A673 (cell line): ENCODE measurements around the gene BTG4. TPM values are rescaled to one million over a fixed set of nuclear protein-coding genes. Genes with fewer than 3 reads are reported as not detected.
A peak's percentile ranks its signal among the peaks of the same experiment; 100 is the strongest.

Experiments used
- BruUV-seq: library from RNA; stranded (reverse); fragments of 400-500 nt; replicated peaks from 2 replicates; lab custom pipeline; 2021; lab: Mats Ljungman, UMichigan
- CTCF ChIA-PET: fragments of 300-600 bp; sonication (Branson Sonifier 250); formaldehyde crosslinking; loops from one replicate; lab custom pipeline; 2022; ENCODE audit warnings: antibody characterized with exemption; lab: Charles Lee
- POLR2A ChIA-PET: fragments of 300-600 bp; sonication (Branson Sonifier 250); formaldehyde crosslinking; loops from one replicate; lab custom pipeline; 2022; ENCODE audit warnings: antibody characterized with exemption; ENCODE audit not compliant: low non-redundant PET; lab: Charles Lee
- DNase-seq: peaks from one replicate; pipeline ENCODE4 v3.0.0-alpha.2; 2015; ENCODE audit warnings: low spot score
- H3K27ac ChIP-seq: fragments of 200-600 bp; sonication (generic); 2 replicates; pipeline ENCODE4 v1.5.1; 2016; ENCODE audit warnings: mixed run types, low read depth, mild to moderate bottlenecking, mixed read lengths, antibody characterized with exemption, low read length; ENCODE audit not compliant: poor library complexity, severe bottlenecking
- H3K27me3 ChIP-seq: fragments of 200-600 bp; sonication (generic); replicated peaks from 2 replicates; pipeline ENCODE4 v1.6.1; 2017; ENCODE audit warnings: mixed run types, low read depth, mild to moderate bottlenecking, mixed read lengths, antibody characterized with exemption, low read length; ENCODE audit not compliant: insufficient read depth, poor library complexity
- H3K36me3 ChIP-seq: fragments of 200-600 bp; sonication (generic); 2 replicates; pipeline ENCODE4 v1.6.1; 2016; ENCODE audit warnings: mixed run types, mild to moderate bottlenecking, mixed read lengths, antibody characterized with exemption, low read length; ENCODE audit not compliant: insufficient read depth, poor library complexity, severe bottlenecking
- H3K4me1 ChIP-seq: fragments of 200-600 bp; sonication (generic); 2 replicates; pipeline ENCODE4 v1.6.1; 2017; ENCODE audit warnings: mixed run types, mild to moderate bottlenecking, mixed read lengths, antibody characterized with exemption, low read length; ENCODE audit not compliant: insufficient read depth, poor library complexity, severe bottlenecking
- H3K4me3 ChIP-seq: fragments of 200-600 bp; sonication (generic); 2 replicates; pipeline ENCODE4 v1.5.1; 2016; ENCODE audit warnings: low read depth, mixed run types, mild to moderate bottlenecking, mixed read lengths, low read length; ENCODE audit not compliant: poor library complexity, severe bottlenecking
- H3K9me3 ChIP-seq: fragments of 200-600 bp; sonication (generic); 2 replicates; pipeline ENCODE4 v1.6.1; 2016; ENCODE audit warnings: mixed run types, low read depth, mild to moderate bottlenecking, mixed read lengths, antibody characterized with exemption, low read length; ENCODE audit not compliant: poor library complexity, severe bottlenecking
- EZH2 ChIP-seq: fragments of 200-600 bp; sonication (generic); IDR thresholded peaks from 2 replicates; pipeline ENCODE4 v1.6.1; 2017; ENCODE audit warnings: borderline replicate concordance, low read depth, mild to moderate bottlenecking, mixed read lengths, antibody characterized with exemption, low read length; ENCODE audit not compliant: poor library complexity, severe bottlenecking
- intact Hi-C: fragments of 100-400 bp; cut with micrococcal nuclease; formaldehyde crosslinking; loops from one replicate; pipeline ENCODE4 v1.10.0; 2022; ENCODE audit not compliant: unreplicated experiment
- total RNA-seq: library from RNA; stranded (reverse); gene quantifications from 2 replicates; pipeline ENCODE4 v1.2.3, GENCODE V29; 2021
- TF ChIP-seq, protein P1 (sequence below): fragments of 300-800, 200-600 bp; sonication (generic); conservative IDR thresholded peaks from 2 replicates; pipeline ENCODE4 v1.5.1; 2017; ENCODE audit warnings: low read depth, mild to moderate bottlenecking, antibody characterized with exemption, low read length, moderate library complexity, mixed read lengths

Gene BTG4
- total RNA-seq, 1 experiment from 2014 or later = not detected

DNA sequence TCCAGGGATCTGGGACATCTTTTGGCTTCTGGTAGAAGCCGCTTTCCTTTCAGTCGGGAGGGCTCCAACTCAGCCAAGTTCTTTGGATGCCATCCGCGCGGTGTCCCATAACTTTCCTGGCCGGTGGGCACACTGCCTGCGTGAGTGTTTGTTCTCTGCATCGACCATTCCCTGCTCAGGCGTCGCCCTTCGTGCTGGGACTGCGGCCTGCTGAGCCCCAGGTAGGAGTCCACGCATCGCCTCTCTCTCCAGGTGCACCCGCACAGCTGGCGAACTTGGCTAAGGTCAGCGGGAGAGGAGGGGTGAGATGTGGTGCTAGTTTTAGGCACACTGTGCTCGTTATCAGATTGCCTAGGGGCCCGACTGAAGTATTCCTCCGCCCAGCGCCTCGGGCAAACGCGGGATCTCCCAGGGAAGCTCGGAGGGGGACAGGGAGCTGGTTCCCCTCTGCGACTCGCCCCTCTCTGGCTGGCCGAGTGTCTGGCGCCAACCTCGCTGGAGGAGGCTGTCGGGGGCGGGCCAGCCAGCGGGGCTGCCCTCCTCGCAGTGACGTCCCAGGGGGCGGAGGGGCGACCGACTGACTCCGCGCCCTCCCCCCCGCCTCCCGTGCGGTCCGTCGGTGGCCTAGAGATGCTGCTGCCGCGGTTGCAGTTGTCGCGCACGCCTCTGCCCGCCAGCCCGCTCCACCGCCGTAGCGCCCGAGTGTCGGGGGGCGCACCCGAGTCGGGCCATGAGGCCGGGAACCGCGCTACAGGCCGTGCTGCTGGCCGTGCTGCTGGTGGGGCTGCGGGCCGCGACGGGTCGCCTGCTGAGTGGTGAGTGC is 28.1 kb upstream of the BTG4 start, which contains the start of gene LAYN:
Gene LAYN (plus strand): TSS at position 607 of the 823 bp plus-strand sequence. CDS start 124 bp downstream, at position 731.
- peak within 1 kb of the TSS; percentile 63 for H3K4me3 ChIP-seq
- intact Hi-C loops = no loop called here
- H3K27ac ChIP-seq = no peak within 1 kb of the TSS
- DNase-seq = peak; percentile 81
- CTCF ChIA-PET = interaction anchor here (0.6 kb wide), 1 partner anchor 740 kb away, joined by 12 read pairs; no protein-coding TSS in a partner anchor
- peaks cover 16% of the 10 kb centered on the region for H3K4me1 ChIP-seq
- no peaks in the 10 kb centered on the region for H3K36me3 ChIP-seq
- no peaks in the 10 kb centered on the region for H3K27me3 ChIP-seq
- TF ChIP-seq, protein P1, sequence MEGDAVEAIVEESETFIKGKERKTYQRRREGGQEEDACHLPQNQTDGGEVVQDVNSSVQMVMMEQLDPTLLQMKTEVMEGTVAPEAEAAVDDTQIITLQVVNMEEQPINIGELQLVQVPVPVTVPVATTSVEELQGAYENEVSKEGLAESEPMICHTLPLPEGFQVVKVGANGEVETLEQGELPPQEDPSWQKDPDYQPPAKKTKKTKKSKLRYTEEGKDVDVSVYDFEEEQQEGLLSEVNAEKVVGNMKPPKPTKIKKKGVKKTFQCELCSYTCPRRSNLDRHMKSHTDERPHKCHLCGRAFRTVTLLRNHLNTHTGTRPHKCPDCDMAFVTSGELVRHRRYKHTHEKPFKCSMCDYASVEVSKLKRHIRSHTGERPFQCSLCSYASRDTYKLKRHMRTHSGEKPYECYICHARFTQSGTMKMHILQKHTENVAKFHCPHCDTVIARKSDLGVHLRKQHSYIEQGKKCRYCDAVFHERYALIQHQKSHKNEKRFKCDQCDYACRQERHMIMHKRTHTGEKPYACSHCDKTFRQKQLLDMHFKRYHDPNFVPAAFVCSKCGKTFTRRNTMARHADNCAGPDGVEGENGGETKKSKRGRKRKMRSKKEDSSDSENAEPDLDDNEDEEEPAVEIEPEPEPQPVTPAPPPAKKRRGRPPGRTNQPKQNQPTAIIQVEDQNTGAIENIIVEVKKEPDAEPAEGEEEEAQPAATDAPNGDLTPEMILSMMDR = no peak
- no peak for TF ChIP-seq EZH2
- POLR2A ChIA-PET = no interaction called here
- BruUV-seq = no TSS peak
- no peaks in the 10 kb centered on the region for H3K9me3 ChIP-seq

DNA sequence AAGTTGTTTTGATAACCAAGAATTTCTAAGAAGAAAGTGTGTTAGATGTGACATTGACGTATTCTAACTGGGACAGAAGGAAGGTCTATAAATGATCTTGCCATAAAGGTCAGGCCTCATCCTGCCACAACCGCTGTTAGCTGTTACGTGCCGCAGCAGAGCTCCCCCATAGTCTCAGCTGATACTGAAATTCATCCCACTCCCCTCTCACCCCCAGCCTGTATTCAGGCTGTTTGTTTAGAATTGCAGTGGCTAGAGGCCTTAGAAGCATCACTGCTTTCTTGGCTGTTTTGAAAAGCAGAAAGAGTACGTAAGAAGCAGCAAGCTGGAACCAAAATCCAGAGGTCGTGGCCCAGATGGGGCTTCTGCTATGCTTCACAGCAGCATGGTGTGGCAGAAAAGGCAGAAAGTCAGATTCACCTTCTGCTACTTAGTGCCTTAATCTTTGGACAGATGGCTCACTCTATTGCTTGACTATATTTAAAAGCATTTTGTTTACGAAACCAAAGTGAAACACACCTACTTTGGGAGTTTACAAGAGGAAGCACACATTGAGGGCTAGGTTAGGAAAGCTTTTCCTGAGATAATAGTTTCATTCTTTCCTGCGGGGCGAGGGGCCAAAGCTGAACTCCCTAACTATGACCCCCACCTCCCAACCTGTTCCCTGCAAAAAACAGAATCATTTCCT is 27.4 kb upstream of the BTG4 start:
- H3K27ac ChIP-seq = no peak overlapping the region
- no peak for TF ChIP-seq EZH2
- no peak overlapping the region for H3K4me3 ChIP-seq
- no TSS peak for BruUV-seq
- no peaks in the 10 kb centered on the region for H3K9me3 ChIP-seq
- peaks cover 16% of the 10 kb centered on the region for H3K4me1 ChIP-seq
- ChIA-PET CTCF (interaction anchor here (0.5 kb wide), 1 partner anchor 227 kb away, joined by 8 read pairs; no protein-coding TSS in a partner anchor), POLR2A (no interaction called here)
- no peaks in the 10 kb centered on the region for H3K27me3 ChIP-seq
- no peak for DNase-seq
- intact Hi-C loops = no loop called here
- no peaks in the 10 kb centered on the region for H3K36me3 ChIP-seq

DNA sequence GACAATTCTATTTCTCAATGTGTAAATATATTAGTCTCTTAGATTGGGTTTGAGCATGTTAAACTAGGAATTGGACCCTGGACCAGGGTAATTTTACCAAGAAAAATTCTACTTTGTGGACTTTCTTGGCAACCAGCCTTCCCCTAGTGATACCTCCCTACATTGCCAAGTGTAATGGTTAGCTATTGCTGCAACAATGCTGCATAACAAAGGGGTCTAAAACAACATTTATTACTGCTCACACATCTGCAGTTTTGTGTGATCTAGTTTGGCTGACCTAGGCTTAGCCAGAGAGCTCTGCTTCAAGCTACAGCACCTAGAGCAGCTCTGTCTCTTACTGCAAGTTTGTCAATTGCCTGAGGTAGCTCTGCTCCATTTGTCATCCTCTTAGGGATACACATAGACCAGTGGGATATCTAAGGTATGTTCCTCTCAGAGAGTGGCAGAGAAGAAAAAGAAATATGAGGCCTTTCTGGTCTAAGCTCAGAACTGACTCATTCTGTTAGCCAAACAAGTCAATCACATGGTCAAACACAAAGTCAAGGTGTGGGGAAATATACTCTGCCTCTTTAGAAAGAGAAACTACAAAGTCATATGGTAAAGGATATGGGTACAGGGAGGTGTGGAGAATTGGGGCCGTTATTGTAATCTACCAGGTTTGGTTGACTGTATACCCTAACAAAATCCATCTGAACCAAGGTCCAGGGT is 26.4 kb upstream of the BTG4 start:
- CTCF ChIA-PET = interaction anchor here (0.5 kb wide), 1 partner anchor 228 kb away, joined by 8 read pairs; no protein-coding TSS in a partner anchor

More for the DNA sequence above, 26.4 kb upstream of the BTG4 start:
- Histone ChIP-seq H3K4me3 (no peak overlapping the region), H3K9me3 (no peaks in the 10 kb centered on the region), H3K4me1 (peaks cover 16% of the 10 kb centered on the region), H3K27ac (no peak overlapping the region), H3K36me3 (no peaks in the 10 kb centered on the region), H3K27me3 (no peaks in the 10 kb centered on the region)
- DNase-seq = no peak
- TF ChIP-seq EZH2 = no peak
- TF ChIP-seq, protein P1 = no peak
- POLR2A ChIA-PET = no interaction called here
- intact Hi-C loops = no loop called here
- no TSS peak for BruUV-seq
